HL-60 (cell line): ENCODE data around the gene PON3.

Experiments
- CTCF ChIP-seq: IDR thresholded peaks from one replicate; pipeline ENCODE4 v1.5.1; 2011; ENCODE audit warnings: low read length, control low read depth, inconsistent platforms; ENCODE audit not compliant: insufficient read depth
- GABPA ChIP-seq: IDR thresholded peaks from 2 replicates; pipeline ENCODE4 v1.6.1; 2012; ENCODE audit warnings: low read depth
- SPI1 ChIP-seq: IDR thresholded peaks from 2 replicates; pipeline ENCODE4 v1.6.1; 2012; ENCODE audit warnings: low read depth, mild to moderate bottlenecking, borderline replicate concordance

- TF ChIP-seq CTCF: no peak
- no peak for TF ChIP-seq SPI1
- TF ChIP-seq GABPA: no peak
These were observed 25.0 kb upstream of the PON3 start for GRCh38 chr7:95421000-95421846.
